ENCODE measurements around the gene ZSWIM6.
A peak's percentile ranks its signal among the peaks of the same experiment; 100 is the strongest.
"Not testable (repeated sequence)": the region's sequence is repeated elsewhere in the genome, so short reads cannot be mapped to it uniquely, and the experiment has no call there.

Gene ZSWIM6

DNA sequence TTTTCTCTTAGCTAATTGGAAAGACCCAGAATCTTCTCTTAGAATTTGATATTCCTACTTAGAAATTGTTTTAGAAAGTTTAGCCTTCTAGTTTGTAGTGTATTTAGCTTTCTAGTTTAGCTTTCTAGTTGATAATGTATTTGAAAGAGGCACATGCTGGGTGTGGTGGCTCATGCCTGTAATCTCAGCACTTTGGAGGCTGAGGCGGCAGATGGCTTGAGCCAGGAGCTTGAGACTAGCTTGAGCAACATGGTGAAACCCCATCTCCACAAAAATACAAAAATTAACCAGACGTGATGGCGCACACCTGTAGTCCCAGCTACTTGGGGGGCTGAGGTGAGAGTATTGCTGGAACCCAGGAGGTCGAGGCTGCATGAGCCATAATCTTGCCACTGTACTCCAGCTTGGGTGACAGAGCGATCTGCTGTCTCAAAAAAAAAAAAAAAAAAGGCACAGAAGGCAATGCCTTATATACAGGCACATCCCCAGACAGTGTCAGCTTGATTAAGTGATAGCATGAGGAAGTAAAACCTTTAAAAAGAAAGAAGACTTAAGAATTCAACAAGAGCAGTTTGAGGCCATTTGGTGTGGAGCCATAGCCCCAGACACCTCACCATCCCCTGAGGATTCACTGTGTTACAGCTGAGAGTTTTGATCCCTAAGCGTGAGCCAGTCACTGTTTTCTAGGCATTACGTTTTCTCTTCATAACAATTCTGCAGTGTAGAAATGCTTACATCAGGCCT, 34.6 kb downstream of the ZSWIM6 start:
- DNase-seq, result no peak

GRCh38 chr5:61370506-61370905, 38.4 kb downstream of the ZSWIM6 start:
- no peak for DNase-seq

DNA sequence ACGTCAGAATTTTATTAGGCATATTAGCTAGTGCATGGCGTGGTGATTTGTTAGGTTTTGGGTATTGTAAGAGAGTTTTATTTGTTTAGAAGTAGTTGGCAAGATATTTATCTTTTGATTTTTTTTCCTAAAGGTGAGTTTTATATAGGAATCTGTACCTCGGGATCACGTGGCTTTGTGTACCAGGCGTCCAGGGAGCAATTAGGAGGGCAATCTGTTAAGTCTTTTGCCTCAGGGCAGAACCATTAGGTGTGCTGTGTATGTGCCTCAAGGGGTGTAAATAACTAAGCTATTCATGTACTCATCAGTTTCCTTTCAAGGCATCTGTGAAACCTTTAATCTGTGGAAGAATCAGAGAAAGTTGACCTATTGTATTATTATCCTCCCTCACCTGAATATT, 39.4 kb downstream of the ZSWIM6 start:
- DNase-seq, result no peak

DNA sequence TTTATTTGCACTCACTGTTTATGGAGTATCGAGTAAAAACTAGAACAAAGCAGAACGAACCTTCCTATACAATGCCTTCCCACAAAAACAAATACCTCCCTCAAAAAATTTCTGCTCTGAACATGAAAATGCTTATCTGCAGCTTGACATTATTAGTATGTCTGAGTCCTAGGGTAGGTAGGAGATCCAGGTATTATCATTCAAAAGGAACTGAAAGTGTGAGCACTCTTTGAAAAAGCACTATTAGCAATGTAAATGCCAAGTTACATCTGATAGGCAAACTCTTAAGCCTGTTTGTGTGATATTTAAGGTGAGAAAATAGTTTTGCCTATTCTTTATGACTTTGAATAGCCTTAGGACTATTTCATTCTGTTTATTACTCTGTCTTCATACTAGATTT, 47.6 kb downstream of the ZSWIM6 start:
- DNase-seq, result no peak

GRCh38 chr5:61381968-61382367, 49.9 kb downstream of the ZSWIM6 start:
- DNase-seq, result no peak

- no peak for DNase-seq
Observed at GRCh38 chr5:61385627-61386026, 53.6 kb downstream of the ZSWIM6 start.

- DNase-seq, result no peak
Observed at GRCh38 chr5:61386045-61386800, 54.2 kb downstream of the ZSWIM6 start.

GRCh38 chr5:61389609-61390008, 57.6 kb downstream of the ZSWIM6 start:
- DNase-seq, result no peak

- no peak for DNase-seq
Observed at GRCh38 chr5:61394078-61394704, 62.1 kb downstream of the ZSWIM6 start.

DNA sequence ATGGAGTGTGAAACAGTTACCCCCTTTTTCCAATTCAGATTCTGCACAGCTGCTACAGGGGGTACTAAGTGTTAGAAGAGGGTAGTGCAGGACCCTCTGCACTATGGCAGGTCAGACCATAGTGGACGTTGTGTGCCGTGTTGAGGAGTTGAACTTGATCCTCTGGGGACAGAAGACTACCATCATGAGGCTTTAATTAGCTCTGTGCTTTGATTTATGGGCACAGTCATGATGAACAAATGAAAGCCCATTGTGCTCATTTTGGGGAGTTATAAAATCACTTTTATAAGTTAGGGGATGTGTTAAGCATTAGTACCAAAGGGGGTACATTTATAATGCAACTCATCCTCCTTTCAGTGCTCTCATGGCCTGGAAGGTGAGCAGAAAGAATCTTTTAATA, 62.7 kb downstream of the ZSWIM6 start:
- DNase-seq, result no peak

DNA sequence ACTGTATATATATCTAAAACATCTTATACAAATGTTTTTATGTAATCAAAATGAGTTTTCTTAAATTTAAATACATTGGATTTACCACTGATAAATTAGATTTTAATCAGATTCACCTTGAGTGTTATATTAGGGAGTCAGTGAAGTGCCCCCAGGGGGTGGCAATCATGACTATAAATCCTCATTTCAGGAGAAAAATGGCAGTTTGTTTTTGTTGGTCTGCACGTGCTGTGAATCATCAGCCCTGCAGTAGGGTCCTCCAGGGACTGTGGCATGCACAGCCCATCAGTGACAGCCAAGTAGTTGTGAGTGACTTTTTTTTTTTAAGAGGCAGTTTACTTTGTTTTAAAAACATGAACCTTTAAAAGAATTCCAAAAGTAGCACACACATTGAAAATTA, 65.2 kb downstream of the ZSWIM6 start:
- no peak for DNase-seq

DNA sequence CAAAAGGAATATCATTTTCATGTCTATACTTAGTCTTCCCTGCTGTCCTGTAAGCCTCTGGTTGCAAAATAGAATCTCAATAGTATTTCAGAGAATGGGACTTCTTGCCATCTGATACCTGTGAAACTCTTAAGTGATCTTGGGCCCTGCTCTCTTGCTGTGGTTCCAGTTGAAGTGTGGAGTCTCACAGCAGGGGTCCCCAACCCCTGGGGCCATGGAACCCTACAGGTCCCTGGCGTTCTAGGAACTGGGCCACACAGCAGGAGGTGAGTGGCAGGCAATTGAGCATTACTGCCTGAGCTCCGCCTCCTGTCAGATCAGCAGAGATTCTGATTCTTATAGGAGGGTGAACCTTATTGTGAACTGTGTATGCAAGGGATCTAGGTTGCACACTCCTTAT, 65.9 kb downstream of the ZSWIM6 start:
- no peak for DNase-seq

DNA sequence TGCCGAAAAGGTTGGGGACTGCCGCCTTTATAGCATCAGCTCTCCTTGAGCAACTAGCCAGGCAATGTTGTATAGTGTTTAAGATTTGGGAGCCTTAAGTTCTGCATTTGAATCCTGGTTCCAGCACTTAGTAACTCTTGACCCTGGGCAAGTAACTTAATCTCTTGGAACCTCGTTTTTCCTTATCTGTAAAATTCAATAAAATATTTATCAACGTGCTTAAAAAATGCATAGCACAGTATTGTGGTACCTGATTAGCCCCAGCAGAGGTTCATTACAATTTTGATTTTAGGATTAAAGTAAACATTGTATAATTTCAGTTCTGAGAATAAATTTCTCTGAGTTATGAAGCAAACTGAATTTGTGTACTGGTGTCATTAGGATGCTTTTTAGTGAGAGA, 66.4 kb downstream of the ZSWIM6 start:
- DNase-seq, result no peak

DNA sequence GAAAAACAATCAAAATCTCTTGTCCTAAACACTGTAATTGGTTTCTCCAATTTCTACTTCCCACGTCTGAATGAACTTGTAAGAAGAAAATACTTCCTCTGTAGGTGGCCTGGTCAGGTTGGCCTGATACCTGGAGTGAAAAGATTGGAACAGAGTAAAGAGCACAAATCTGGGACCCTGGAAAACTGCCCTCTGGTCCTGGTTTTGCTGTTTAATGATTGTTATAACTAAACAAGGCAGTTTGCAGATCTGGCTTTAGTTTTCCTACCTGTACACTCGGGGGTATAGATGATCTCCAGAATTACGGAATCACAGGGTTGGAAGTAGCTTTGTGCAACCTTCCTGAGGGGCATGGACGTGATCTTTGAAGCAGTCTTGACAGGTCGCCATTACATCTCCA, 67.6 kb downstream of the ZSWIM6 start:
- DNase-seq, result no peak

GRCh38 chr5:61401726-61402125, 69.7 kb downstream of the ZSWIM6 start:
- DNase-seq, result no peak

- DNase-seq, result no peak
Observed at GRCh38 chr5:61402244-61402823, 70.3 kb downstream of the ZSWIM6 start.

DNA sequence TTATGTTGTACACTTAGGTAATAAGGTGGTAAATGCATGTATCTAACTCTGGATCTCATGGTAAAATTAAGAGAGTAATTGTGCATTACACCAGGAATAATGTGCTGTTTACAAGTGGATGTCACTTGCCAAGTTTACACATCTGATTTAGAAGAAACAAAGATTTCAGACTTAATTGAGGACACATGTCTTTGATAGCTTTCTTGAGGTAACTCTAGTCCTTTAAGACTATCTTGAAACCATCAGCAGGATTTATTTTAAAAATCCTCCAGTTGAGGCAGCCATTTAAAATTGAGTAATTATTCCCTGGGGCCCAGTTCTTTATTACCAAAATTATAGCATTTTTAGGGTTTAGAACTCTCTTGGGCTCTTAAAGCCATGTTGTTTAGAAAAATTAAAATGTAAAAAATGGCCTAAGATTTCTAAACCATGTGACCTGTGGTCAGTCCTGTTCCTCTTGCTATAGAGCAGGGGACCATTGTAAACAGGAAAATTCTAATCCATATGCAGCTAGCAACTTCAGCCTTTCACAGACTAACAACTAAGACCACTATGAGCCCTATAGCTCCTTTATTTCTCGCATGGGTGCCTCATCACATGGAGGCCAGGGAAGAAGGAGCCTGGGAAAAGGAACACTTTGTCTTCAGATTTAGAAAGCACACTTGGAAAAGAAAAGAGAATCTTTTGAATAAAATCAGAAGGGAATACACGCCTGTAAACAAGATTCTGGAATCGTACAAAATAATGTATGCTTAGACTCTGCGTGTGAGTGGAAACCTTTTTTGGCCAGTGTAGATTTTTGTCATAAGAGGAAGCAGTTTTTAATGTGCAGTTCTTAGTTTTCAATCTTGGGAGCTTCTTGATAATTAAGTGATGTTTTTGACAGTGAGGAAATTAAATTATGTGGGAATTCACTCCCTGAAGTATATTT, 71.2 kb downstream of the ZSWIM6 start:
- no peak for DNase-seq

DNA sequence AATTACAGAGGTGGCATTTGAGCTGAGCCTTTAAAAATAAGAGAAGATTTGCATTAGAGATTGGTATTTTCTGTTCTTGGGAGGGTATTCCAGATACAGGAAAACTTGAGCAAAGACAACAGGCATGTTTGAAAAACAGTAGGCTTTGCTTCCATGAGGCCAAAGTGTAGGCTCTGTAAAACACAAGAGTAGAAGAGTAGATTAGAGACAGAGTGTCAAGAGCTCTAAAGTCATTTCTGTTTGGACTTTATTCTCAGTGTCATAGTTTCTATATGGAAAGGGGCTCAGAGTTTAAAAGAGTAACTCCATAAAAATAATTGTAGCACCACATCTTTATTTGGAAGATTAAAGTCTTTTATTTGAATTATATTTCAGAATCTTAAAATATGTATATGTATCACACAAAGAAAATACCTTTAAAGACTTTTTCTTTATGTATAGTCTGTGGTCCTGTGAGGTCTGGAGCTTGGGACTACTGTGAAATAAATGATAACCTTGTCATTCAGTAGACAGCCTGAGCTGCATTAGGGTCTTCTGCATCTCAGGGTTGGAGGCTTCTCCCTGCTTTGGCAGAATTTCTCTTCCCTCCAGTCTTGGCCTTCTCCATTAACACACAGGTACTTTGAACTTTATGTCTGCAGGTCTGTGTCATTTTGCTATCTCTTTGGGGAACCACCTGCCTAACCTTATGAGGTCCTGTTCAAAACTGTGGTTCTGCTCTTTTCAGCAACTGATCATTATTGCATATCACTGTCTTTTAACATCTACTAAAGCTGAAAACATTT, 73.6 kb downstream of the ZSWIM6 start:
- no peak for DNase-seq

- not testable (repeated sequence) for DNase-seq
Observed at GRCh38 chr5:61406497-61406896, 74.4 kb downstream of the ZSWIM6 start.

- DNase-seq, result no peak
Observed at GRCh38 chr5:61407706-61408270, 75.7 kb downstream of the ZSWIM6 start.

GRCh38 chr5:61408476-61409168, 76.6 kb downstream of the ZSWIM6 start:
- DNase-seq, result peak; percentile 98

Measured in stimulated activated CD4-positive, alpha-beta T cell treated with anti-CD3 and anti-CD28 coated beads, Interleukin-4, amount 100 ng/mL, for 24 hours (primary cell).